GM19463 (cell line): ENCODE measurements around the gene TNIK.

Experiments
- ATAC-seq: cut with Tn5 transposase; IDR thresholded peaks from one replicate; pipeline ENCODE4 v1.9.1; 2021; ENCODE audit warnings: mild to moderate bottlenecking, moderate library complexity; ENCODE audit not compliant: unreplicated experiment

TNIK gene

GRCh38 chr3:171366043-171366442 lies 94.2 kb downstream of the TNIK start:
- ATAC-seq = no peak

GRCh38 chr3:171365489-171365888 lies 94.7 kb downstream of the TNIK start:
- no peak for ATAC-seq

- ATAC-seq = no peak
Observed at GRCh38 chr3:171364500-171364899, 95.7 kb downstream of the TNIK start.

- no peak for ATAC-seq
Observed at GRCh38 chr3:171363202-171363601, 97.0 kb downstream of the TNIK start.

GRCh38 chr3:171362575-171362974 lies 97.6 kb downstream of the TNIK start:
- ATAC-seq = no peak

GRCh38 chr3:171358881-171359198 lies 101.4 kb downstream of the TNIK start:
- ATAC-seq = no peak

- no peak for ATAC-seq
Observed at GRCh38 chr3:171358181-171358880, 101.9 kb downstream of the TNIK start.

- ATAC-seq = no peak
Observed at GRCh38 chr3:171357721-171358120, 102.5 kb downstream of the TNIK start.

- no peak for ATAC-seq
Observed at GRCh38 chr3:171356251-171356650, 104.0 kb downstream of the TNIK start.

- no peak for ATAC-seq
Observed at GRCh38 chr3:171354706-171355582, 105.3 kb downstream of the TNIK start.

- no peak for ATAC-seq
Observed at GRCh38 chr3:171354049-171354705, 106.0 kb downstream of the TNIK start.

GRCh38 chr3:171353423-171353822 lies 106.8 kb downstream of the TNIK start:
- no peak for ATAC-seq

- ATAC-seq = no peak
Observed at GRCh38 chr3:171352387-171352935, 107.7 kb downstream of the TNIK start.

GRCh38 chr3:171351676-171352075 lies 108.5 kb downstream of the TNIK start:
- ATAC-seq = no peak

GRCh38 chr3:171350364-171350763 lies 109.8 kb downstream of the TNIK start:
- ATAC-seq = no peak

GRCh38 chr3:171349392-171349791 lies 110.8 kb downstream of the TNIK start:
- ATAC-seq = no peak

GRCh38 chr3:171348121-171348520 lies 112.1 kb downstream of the TNIK start:
- peak; percentile 7 for ATAC-seq

GRCh38 chr3:171347301-171348039 lies 112.7 kb downstream of the TNIK start:
- ATAC-seq = peak; percentile 82

GRCh38 chr3:171346582-171347300 lies 113.5 kb downstream of the TNIK start:
- ATAC-seq = no peak

- ATAC-seq = no peak
Observed at GRCh38 chr3:171346019-171346418, 114.2 kb downstream of the TNIK start.
